KMS-11 (cell line): ENCODE data around the gene RPH3AL.

Experiments
- H2AFZ ChIP-seq: fragments of 200-600 bp; sonication (generic); 2 replicates; pipeline ENCODE4 v1.6.1; 2016; ENCODE audit warnings: antibody characterized with exemption, mixed run types, low read depth
- H3K27ac ChIP-seq: fragments of 200-600 bp; sonication (generic); 2 replicates; pipeline ENCODE4 v1.6.1; 2016; ENCODE audit warnings: mild to moderate bottlenecking, mixed run types
- H3K27me3 ChIP-seq: fragments of 200-600 bp; sonication (generic); 2 replicates; pipeline ENCODE4 v1.6.1; 2017; ENCODE audit warnings: mild to moderate bottlenecking, low read depth, mixed run types, moderate library complexity; ENCODE audit not compliant: insufficient read depth
- H3K36me3 ChIP-seq: fragments of 200-600 bp; sonication (generic); 2 replicates; pipeline ENCODE4 v1.6.1; 2017; ENCODE audit warnings: mild to moderate bottlenecking, mixed run types; ENCODE audit not compliant: insufficient read depth
- H3K4me1 ChIP-seq: fragments of 200-600 bp; sonication (generic); 2 replicates; pipeline ENCODE4 v1.6.1; 2016; ENCODE audit warnings: mild to moderate bottlenecking, low read depth, mixed run types; ENCODE audit not compliant: poor library complexity, severe bottlenecking
- H3K4me2 ChIP-seq: fragments of 200-600 bp; sonication (generic); 2 replicates; pipeline ENCODE4 v1.7.0; 2016; ENCODE audit warnings: mild to moderate bottlenecking, mixed run types
- H3K4me3 ChIP-seq: fragments of 200-600 bp; sonication (generic); IDR thresholded peaks from 2 replicates; pipeline ENCODE4 v1.6.1; 2017; ENCODE audit warnings: low read depth, low read length, mixed read lengths; ENCODE audit not compliant: insufficient read depth
- H3K79me2 ChIP-seq: fragments of 200-600 bp; sonication (generic); 2 replicates; pipeline ENCODE4 v1.6.1; 2016; ENCODE audit warnings: low read depth, mixed run types; ENCODE audit not compliant: insufficient read depth
- H3K9ac ChIP-seq: fragments of 200-600 bp; sonication (generic); 2 replicates; pipeline ENCODE4 v1.6.1; 2016; ENCODE audit warnings: mild to moderate bottlenecking, mixed run types
- H4K20me1 ChIP-seq: fragments of 200-600 bp; sonication (generic); 2 replicates; pipeline ENCODE4 v1.6.1; 2016; ENCODE audit warnings: mild to moderate bottlenecking, mixed run types; ENCODE audit not compliant: insufficient read depth
- TF ChIP-seq, protein P1 (sequence below): fragments of 200-600 bp; sonication (generic); conservative IDR thresholded peaks from 2 replicates; pipeline ENCODE4 v1.6.1; 2017; ENCODE audit warnings: low read depth, mild to moderate bottlenecking, antibody characterized with exemption, low read length, moderate library complexity, mixed read lengths

The RPH3AL gene

GRCh38 chr17:229709-230394, 122.8 kb downstream of the RPH3AL start:
- H3K27me3 ChIP-seq, result no peaks in the 10 kb centered on the region; the same call in 1 of the 2 replicates
- H3K27ac ChIP-seq, result no peak overlapping the region

DNA sequence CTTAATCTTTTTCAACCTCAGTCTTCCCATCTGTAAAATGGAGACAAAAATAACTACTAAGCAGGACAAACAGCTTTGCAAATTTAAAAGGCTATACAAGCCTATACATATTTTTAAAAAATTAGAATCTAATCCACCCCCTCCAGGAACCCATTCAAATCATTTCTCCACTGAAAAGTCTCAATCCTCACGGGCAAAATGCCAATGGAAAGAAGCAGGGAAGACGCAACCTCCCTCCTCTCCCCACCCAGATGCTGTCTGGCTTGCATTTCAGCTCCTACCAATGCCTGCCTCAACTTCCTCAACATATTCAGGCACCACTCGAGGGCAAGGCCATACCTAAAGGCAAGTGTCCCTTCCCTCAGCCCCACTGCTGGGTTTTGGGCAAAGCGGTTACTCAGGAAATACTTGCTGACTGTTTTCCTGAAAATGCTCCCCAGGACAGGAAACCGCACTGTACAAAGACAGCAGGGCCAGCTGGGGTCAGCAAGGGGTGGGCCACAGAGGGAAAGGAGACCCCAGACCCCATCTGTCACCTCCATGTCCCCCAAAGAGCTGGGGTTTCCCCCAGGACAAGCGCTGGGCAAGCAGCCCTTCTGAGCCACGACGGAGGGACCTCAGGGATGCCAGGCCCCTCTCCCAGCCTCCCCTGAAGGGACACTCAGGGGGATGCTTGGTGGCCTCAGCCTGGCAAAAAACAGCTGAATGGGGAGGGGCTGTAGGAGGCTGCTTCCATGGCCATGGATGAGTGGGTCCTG, 123.5 kb downstream of the RPH3AL start:
- Histone ChIP-seq H3K4me3 (no peak overlapping the region), H3K4me2 (no peak overlapping the region), H3K36me3 (no peaks in the 10 kb centered on the region), H3K27ac (no peak overlapping the region), H2AFZ (no peak overlapping the region), H4K20me1 (no peaks in the 10 kb centered on the region), H3K79me2 (no peaks in the 10 kb centered on the region), H3K9ac (no peak overlapping the region), H3K4me1 (no peaks in the 10 kb centered on the region), H3K27me3 (no peaks in the 10 kb centered on the region; the same call in 1 of the 2 replicates)
- TF ChIP-seq, protein P1, sequence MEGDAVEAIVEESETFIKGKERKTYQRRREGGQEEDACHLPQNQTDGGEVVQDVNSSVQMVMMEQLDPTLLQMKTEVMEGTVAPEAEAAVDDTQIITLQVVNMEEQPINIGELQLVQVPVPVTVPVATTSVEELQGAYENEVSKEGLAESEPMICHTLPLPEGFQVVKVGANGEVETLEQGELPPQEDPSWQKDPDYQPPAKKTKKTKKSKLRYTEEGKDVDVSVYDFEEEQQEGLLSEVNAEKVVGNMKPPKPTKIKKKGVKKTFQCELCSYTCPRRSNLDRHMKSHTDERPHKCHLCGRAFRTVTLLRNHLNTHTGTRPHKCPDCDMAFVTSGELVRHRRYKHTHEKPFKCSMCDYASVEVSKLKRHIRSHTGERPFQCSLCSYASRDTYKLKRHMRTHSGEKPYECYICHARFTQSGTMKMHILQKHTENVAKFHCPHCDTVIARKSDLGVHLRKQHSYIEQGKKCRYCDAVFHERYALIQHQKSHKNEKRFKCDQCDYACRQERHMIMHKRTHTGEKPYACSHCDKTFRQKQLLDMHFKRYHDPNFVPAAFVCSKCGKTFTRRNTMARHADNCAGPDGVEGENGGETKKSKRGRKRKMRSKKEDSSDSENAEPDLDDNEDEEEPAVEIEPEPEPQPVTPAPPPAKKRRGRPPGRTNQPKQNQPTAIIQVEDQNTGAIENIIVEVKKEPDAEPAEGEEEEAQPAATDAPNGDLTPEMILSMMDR, result no peak

More at GRCh38 chr17:229709-230394, 122.8 kb downstream of the RPH3AL start:
- no peaks in the 10 kb centered on the region for H3K4me1 ChIP-seq
- no peaks in the 10 kb centered on the region for H4K20me1 ChIP-seq
- no peak overlapping the region for H3K4me2 ChIP-seq
- H3K36me3 ChIP-seq, result no peaks in the 10 kb centered on the region
- no peak overlapping the region for H2AFZ ChIP-seq
- TF ChIP-seq, protein P1, result no peak
- H3K9ac ChIP-seq, result no peak overlapping the region
- no peaks in the 10 kb centered on the region for H3K79me2 ChIP-seq
- no peak overlapping the region for H3K4me3 ChIP-seq

GRCh38 chr17:227946-228615, 124.5 kb downstream of the RPH3AL start:
- H3K27me3 ChIP-seq, result no peaks in the 10 kb centered on the region; the same call in 1 of the 2 replicates
- H3K79me2 ChIP-seq, result no peaks in the 10 kb centered on the region
- no peak overlapping the region for H3K9ac ChIP-seq
- TF ChIP-seq, protein P1, result no peak
- H2AFZ ChIP-seq, result no peak overlapping the region
- H3K36me3 ChIP-seq, result no peaks in the 10 kb centered on the region
- no peaks in the 10 kb centered on the region for H3K4me1 ChIP-seq
- H3K4me2 ChIP-seq, result no peak overlapping the region
- no peak overlapping the region for H3K4me3 ChIP-seq
- no peaks in the 10 kb centered on the region for H4K20me1 ChIP-seq
- H3K27ac ChIP-seq, result no peak overlapping the region

GRCh38 chr17:227078-227945, 125.3 kb downstream of the RPH3AL start:
- Histone ChIP-seq H3K79me2 (no peaks in the 10 kb centered on the region), H3K9ac (no peak overlapping the region), H3K36me3 (no peaks in the 10 kb centered on the region), H3K27me3 (no peaks in the 10 kb centered on the region; the same call in 1 of the 2 replicates), H4K20me1 (no peaks in the 10 kb centered on the region), H3K4me1 (no peaks in the 10 kb centered on the region), H3K27ac (no peak overlapping the region), H3K4me3 (no peak overlapping the region), H2AFZ (no peak overlapping the region), H3K4me2 (no peak overlapping the region)
- TF ChIP-seq, protein P1, result no peak
